ENCODE data around the gene PAM. TPM values are rescaled to one million over a fixed set of nuclear protein-coding genes. Genes with fewer than 3 reads are reported as not detected.

PAM gene
- total RNA-seq, 4 donors from 2014 or later: 73.0 to 181 (median 138) TPM

DNA sequence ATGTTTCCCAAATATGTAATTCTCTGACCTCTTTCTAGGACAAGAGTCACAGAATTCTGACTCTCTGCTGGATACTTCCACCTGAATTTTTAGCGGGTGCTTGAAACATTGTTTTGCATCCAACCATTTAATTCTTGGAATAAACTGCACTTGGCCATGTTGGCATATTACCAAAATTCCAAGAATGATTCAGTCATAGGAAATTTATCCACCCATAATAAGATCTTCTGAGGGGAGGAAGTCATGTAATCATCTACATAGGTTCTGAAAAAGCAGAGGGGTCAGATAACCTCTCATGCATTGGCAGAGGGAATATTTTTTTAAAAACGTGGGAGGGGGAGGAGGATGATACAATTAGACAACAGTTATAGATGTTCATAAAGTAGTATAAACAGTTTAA is 156.9 kb downstream of the PAM start:
- Histone ChIP-seq H3K27me3 (no peaks in the 10 kb centered on the region), H3K36me3 (no peaks in the 10 kb centered on the region), H3K9me3 (no peaks in the 10 kb centered on the region), H3K4me1 (peaks cover 0 to 18% (median 3%) of the 10 kb centered on the region in 4 donors), H3K4me3 (no peak overlapping the region), H3K27ac (no peak overlapping the region)
- in situ Hi-C loops (cut with MboI; ENCODE audit: low pct_ligation_motif_present in 1 of 4, low pct_unique_long_range_greater_than_20kb in 1 of 4, low sequenced_read_pairs in 3 of 4): no loop called here
- TF ChIP-seq EP300 (IDR thresholded peaks at IDR 0.05; ENCODE audit: low read depth): no peak
- TF ChIP-seq POLR2A (IDR thresholded peaks at IDR 0.05): no peak
- TF ChIP-seq, protein P1, sequence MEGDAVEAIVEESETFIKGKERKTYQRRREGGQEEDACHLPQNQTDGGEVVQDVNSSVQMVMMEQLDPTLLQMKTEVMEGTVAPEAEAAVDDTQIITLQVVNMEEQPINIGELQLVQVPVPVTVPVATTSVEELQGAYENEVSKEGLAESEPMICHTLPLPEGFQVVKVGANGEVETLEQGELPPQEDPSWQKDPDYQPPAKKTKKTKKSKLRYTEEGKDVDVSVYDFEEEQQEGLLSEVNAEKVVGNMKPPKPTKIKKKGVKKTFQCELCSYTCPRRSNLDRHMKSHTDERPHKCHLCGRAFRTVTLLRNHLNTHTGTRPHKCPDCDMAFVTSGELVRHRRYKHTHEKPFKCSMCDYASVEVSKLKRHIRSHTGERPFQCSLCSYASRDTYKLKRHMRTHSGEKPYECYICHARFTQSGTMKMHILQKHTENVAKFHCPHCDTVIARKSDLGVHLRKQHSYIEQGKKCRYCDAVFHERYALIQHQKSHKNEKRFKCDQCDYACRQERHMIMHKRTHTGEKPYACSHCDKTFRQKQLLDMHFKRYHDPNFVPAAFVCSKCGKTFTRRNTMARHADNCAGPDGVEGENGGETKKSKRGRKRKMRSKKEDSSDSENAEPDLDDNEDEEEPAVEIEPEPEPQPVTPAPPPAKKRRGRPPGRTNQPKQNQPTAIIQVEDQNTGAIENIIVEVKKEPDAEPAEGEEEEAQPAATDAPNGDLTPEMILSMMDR (IDR thresholded peaks at IDR 0.05): no peak
- TF ChIP-seq POLR2AphosphoS5 (IDR thresholded peaks at IDR 0.05): no peak
- intact Hi-C loops (cut with DNase I; ENCODE audit: low total_unique reads): no loop called here
- 53 to 60% methylated on average over 1 to 2 of the region's 2 CpGs for WGBS, 2 donors (ENCODE audit: low coverage in 1 of 2)
- DNase-seq: no peak

- intact Hi-C loops (cut with DNase I; ENCODE audit: low total_unique reads): no loop called here
- Histone ChIP-seq H3K27ac (no peak overlapping the region), H3K9me3 (no peaks in the 10 kb centered on the region), H3K27me3 (no peaks in the 10 kb centered on the region), H3K4me1 (peaks cover 0 to 11% (median 3%) of the 10 kb centered on the region in 4 donors), H3K4me3 (no peak overlapping the region), H3K36me3 (no peaks in the 10 kb centered on the region)
- DNase-seq: no peak
- no peak for TF ChIP-seq POLR2AphosphoS5 (IDR thresholded peaks at IDR 0.05)
- in situ Hi-C loops (cut with MboI; ENCODE audit: low pct_ligation_motif_present in 1 of 4, low pct_unique_long_range_greater_than_20kb in 1 of 4, low sequenced_read_pairs in 3 of 4): no loop called here
Observed at GRCh38 chr5:102916109-102916508, 161.0 kb downstream of the PAM start.

- no peak for DNase-seq
- H3K27ac ChIP-seq: no peak overlapping the region
- in situ Hi-C loops (cut with MboI; ENCODE audit: low pct_ligation_motif_present in 1 of 4, low pct_unique_long_range_greater_than_20kb in 1 of 4, low sequenced_read_pairs in 3 of 4): no loop called here
- intact Hi-C loops (cut with DNase I; ENCODE audit: low total_unique reads): no loop called here
- H3K36me3 ChIP-seq: no peaks in the 10 kb centered on the region
- TF ChIP-seq POLR2A (IDR thresholded peaks at IDR 0.05) (no peak), POLR2AphosphoS5 (IDR thresholded peaks at IDR 0.05) (no peak), EP300 (IDR thresholded peaks at IDR 0.05; ENCODE audit: low read depth) (no peak)
- TF ChIP-seq, protein P1 (IDR thresholded peaks at IDR 0.05): no peak
- no peak overlapping the region for H3K4me3 ChIP-seq
- no peaks in the 10 kb centered on the region for H3K27me3 ChIP-seq
- 83 to 89% methylated on average over 1 of the region's 1 CpG for WGBS, 2 donors (ENCODE audit: low coverage in 1 of 2)
- no peaks in the 10 kb centered on the region for H3K9me3 ChIP-seq
- H3K4me1 ChIP-seq: peaks cover 0 to 27% (median 11%) of the 10 kb centered on the region in 4 donors
Observed at GRCh38 chr5:102918986-102919610, 164.0 kb downstream of the PAM start.

GRCh38 chr5:102920762-102921161 is 165.7 kb downstream of the PAM start:
- WGBS, 2 donors (ENCODE audit: low coverage in 1 of 2): 94 to 95% methylated on average over 5 of the region's 5 CpGs
- intact Hi-C loops (cut with DNase I; ENCODE audit: low total_unique reads) (no loop called here), in situ Hi-C loops (cut with MboI; ENCODE audit: low pct_ligation_motif_present in 1 of 4, low pct_unique_long_range_greater_than_20kb in 1 of 4, low sequenced_read_pairs in 3 of 4) (no loop called here)
- H3K4me3 ChIP-seq: no peak overlapping the region
- no peak overlapping the region for H3K27ac ChIP-seq
- no peaks in the 10 kb centered on the region for H3K9me3 ChIP-seq
- H3K36me3 ChIP-seq: no peaks in the 10 kb centered on the region
- no peaks in the 10 kb centered on the region for H3K27me3 ChIP-seq
- no peak for TF ChIP-seq POLR2A (IDR thresholded peaks at IDR 0.05)
- no peak for TF ChIP-seq EP300 (IDR thresholded peaks at IDR 0.05; ENCODE audit: low read depth)
- DNase-seq: no peak
- H3K4me1 ChIP-seq: peaks cover 0 to 27% (median 11%) of the 10 kb centered on the region in 4 donors

DNA sequence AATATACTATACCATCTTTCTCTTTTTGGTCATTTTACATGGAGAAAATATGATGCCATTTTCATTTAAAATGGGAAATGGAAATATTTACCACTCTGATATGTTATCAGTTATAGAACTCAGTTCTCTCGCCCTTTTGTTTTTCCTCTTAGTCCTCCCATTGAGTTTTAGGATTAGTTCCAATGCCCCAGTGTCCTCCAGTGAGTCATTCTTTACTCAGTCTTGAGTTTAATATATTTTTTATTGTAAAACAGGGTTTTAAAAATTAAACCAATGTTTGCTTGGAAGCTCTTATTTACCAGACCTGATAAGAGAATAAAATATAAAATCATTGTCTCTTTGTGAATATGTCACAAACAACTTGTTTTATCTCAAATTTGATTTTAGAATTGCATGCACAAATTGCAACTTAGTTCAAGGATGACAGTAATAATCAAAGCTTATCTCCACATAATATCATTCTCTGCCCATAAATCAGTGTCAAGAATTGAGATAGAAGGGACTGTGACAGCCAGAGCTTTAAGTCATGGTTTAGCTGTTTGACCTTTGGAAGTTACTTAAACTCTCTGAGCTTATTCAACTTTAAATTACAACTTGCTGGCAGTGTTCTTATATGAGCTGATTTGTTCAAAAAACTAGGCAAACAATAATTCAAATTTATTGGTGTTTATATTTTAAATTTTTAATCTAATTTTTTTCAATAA is 166.4 kb downstream of the PAM start:
- H3K4me1 ChIP-seq: peaks cover 0 to 27% (median 11%) of the 10 kb centered on the region in 4 donors
- no peak overlapping the region for H3K4me3 ChIP-seq
- in situ Hi-C loops (cut with MboI; ENCODE audit: low pct_ligation_motif_present in 1 of 4, low pct_unique_long_range_greater_than_20kb in 1 of 4, low sequenced_read_pairs in 3 of 4): no loop called here
- peaks cover 0 to 1% (median 0%) of the 10 kb centered on the region in 4 donors for H3K36me3 ChIP-seq
- intact Hi-C loops (cut with DNase I; ENCODE audit: low total_unique reads): no loop called here
- H3K27me3 ChIP-seq: no peaks in the 10 kb centered on the region
- H3K27ac ChIP-seq: no peak overlapping the region
- no peaks in the 10 kb centered on the region for H3K9me3 ChIP-seq
- TF ChIP-seq POLR2A (IDR thresholded peaks at IDR 0.05) (no peak), POLR2AphosphoS5 (IDR thresholded peaks at IDR 0.05) (no peak), EP300 (IDR thresholded peaks at IDR 0.05; ENCODE audit: low read depth) (no peak)
- TF ChIP-seq, protein P1 (IDR thresholded peaks at IDR 0.05): no peak
- no peak for DNase-seq
- WGBS, 2 donors (ENCODE audit: low coverage in 1 of 2): 50 to 57% methylated on average over 1 of the region's 1 CpG

All from transverse colon (tissue), 4 donors.